Measurements from ENCODE around the gene TLR3. TPM values are rescaled to one million over a fixed set of nuclear protein-coding genes. Genes with fewer than 3 reads are reported as not detected.

TLR3 gene
- total RNA-seq, 2 donors from 2014 or later = 0.32 TPM; not detected in 1

Other genes starting within 250 kb of the TLR3 start
- 1 to 10 TPM in 1 of 2 donors, under 1 TPM in 1; 0.28 to 2.4 TPM for gene FAM149A, start 35.5 kb downstream of the TLR3 start, total RNA-seq
- 1 to 10 TPM; 1.9 to 8.2 TPM for gene CYP4V2, start 122.4 kb downstream of the TLR3 start, total RNA-seq
- gene KLKB1, start 158.4 kb downstream of the TLR3 start, total RNA-seq = under 1 TPM in 1 of 2 donors, not detected in 1; 0.67 TPM
- gene F11, start 197.0 kb downstream of the TLR3 start, total RNA-seq = not detected